Measurements from ENCODE around the gene VRK2. TPM values are rescaled to one million over a fixed set of nuclear protein-coding genes. Genes with fewer than 3 reads are reported as not detected.

Gene VRK2
- total RNA-seq, 1 experiment from 2014 or later = 33.0 TPM

DNA sequence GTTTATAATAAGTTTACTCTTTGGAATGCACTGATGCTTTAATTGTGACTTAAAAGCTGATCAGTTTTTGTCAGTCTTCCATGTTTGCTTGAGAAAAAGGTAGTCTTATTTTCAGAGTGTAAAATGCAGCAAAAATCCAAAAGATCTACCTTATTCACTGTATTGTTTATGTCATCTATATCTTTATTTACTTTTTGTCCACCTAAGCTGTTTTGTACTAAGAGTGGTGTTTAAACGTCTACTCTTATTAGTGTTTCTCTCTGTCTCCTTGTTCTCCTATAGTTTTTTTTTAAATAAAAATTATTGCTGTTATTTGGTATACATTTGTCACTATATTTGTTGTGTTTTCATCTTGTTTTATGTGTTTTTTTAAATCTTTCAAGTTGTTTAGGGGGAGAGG is 50.4 kb downstream of the VRK2 start:
- ChIA-PET POLR2A (no interaction called here), RAD21 (ENCODE audit: low non-redundant PET in 1 of 2, low total read pairs in 2 of 2, uncharacterized antibody in 2 of 2, unreplicated experiment in 2 of 2) (no interaction called here), CTCF (no interaction called here)
- no peaks in the 10 kb centered on the region for H3K27me3 ChIP-seq (ENCODE audit: insufficient read depth, low read length)
- no TSS peak for BruUV-seq (replicated peaks)
- no peak for ATAC-seq
- no peak overlapping the region for H2AFZ ChIP-seq (ENCODE audit: low read depth, low read length, poor library complexity, severe bottlenecking)
- no peaks in the 10 kb centered on the region for H3K9me2 ChIP-seq (ENCODE audit: insufficient read depth)
- TF ChIP-seq, protein P1, sequence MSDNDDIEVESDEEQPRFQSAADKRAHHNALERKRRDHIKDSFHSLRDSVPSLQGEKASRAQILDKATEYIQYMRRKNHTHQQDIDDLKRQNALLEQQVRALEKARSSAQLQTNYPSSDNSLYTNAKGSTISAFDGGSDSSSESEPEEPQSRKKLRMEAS (IDR thresholded peaks at IDR 0.05) = no peak
- TF ChIP-seq SP1 (IDR thresholded peaks at IDR 0.05; ENCODE audit: low read depth) = no peak
- TF ChIP-seq, protein P2, sequence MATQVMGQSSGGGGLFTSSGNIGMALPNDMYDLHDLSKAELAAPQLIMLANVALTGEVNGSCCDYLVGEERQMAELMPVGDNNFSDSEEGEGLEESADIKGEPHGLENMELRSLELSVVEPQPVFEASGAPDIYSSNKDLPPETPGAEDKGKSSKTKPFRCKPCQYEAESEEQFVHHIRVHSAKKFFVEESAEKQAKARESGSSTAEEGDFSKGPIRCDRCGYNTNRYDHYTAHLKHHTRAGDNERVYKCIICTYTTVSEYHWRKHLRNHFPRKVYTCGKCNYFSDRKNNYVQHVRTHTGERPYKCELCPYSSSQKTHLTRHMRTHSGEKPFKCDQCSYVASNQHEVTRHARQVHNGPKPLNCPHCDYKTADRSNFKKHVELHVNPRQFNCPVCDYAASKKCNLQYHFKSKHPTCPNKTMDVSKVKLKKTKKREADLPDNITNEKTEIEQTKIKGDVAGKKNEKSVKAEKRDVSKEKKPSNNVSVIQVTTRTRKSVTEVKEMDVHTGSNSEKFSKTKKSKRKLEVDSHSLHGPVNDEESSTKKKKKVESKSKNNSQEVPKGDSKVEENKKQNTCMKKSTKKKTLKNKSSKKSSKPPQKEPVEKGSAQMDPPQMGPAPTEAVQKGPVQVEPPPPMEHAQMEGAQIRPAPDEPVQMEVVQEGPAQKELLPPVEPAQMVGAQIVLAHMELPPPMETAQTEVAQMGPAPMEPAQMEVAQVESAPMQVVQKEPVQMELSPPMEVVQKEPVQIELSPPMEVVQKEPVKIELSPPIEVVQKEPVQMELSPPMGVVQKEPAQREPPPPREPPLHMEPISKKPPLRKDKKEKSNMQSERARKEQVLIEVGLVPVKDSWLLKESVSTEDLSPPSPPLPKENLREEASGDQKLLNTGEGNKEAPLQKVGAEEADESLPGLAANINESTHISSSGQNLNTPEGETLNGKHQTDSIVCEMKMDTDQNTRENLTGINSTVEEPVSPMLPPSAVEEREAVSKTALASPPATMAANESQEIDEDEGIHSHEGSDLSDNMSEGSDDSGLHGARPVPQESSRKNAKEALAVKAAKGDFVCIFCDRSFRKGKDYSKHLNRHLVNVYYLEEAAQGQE (IDR thresholded peaks at IDR 0.05; ENCODE audit: low read depth) = no peak
- no peak for TF ChIP-seq SRF (IDR thresholded peaks at IDR 0.05; ENCODE audit: low read depth)
- no peak for TF ChIP-seq TCF7L2 (IDR thresholded peaks at IDR 0.05; ENCODE audit: borderline replicate concordance, extremely low read depth, insufficient read depth, insufficient read length)
- no peak for TF ChIP-seq EZH2phosphoT487 (IDR thresholded peaks at IDR 0.05; ENCODE audit: borderline replicate concordance)
- TF ChIP-seq ZFX (IDR thresholded peaks at IDR 0.05) = no peak
- TF ChIP-seq EZH2 (IDR thresholded peaks at IDR 0.05) = no peak
- no peak for TF ChIP-seq YY1 (IDR thresholded peaks at IDR 0.05; ENCODE audit: extremely low read depth, insufficient replicate concordance, low read depth, low read length)
- TF ChIP-seq ELF1 (IDR thresholded peaks at IDR 0.05; ENCODE audit: borderline replicate concordance, low read depth) = no peak
- H3K27ac ChIP-seq (ENCODE audit: low read depth, low read length) = no peak overlapping the region
- H3K36me3 ChIP-seq (ENCODE audit: control insufficient read depth in 1 of 2, insufficient read depth in 2 of 2, low read length in 2 of 2) = peaks cover 2 to 6% of the 10 kb centered on the region in 2 experiments; a peak in 1 of 4 replicates
- peaks cover 2 to 4% of the 10 kb centered on the region in 2 experiments; a peak in 1 of 4 replicates for H3K4me1 ChIP-seq (ENCODE audit: control insufficient read depth in 1 of 2, insufficient read depth in 2 of 2, low read length in 2 of 2)
- no peak overlapping the region for H3K4me3 ChIP-seq (replicated peaks in 1 of 2; ENCODE audit: low read depth in 1 of 2, low read length in 2 of 2)
- no peaks in the 10 kb centered on the region for H4K20me1 ChIP-seq (ENCODE audit: insufficient read depth)
- no peak overlapping the region for H3K9ac ChIP-seq (ENCODE audit: low read length)
- H3K4me2 ChIP-seq (ENCODE audit: low read length) = no peak overlapping the region
- peaks cover 33% of the 10 kb centered on the region for H3K79me2 ChIP-seq (ENCODE audit: insufficient read depth, low read length)
- no peak for DNase-seq (ENCODE audit: low read depth, low spot score)
- H3K9me3 ChIP-seq (ENCODE audit: control insufficient read depth in 1 of 2, insufficient read depth in 1 of 2, low read depth in 1 of 2, low read length in 2 of 2) = no peaks in the 10 kb centered on the region
- intact Hi-C loops (cut with micrococcal nuclease) = no loop called here
